Esophagus squamous epithelium (tissue), 5 donors: ENCODE measurements around the gene HPSE2. TPM values are rescaled to one million over a fixed set of nuclear protein-coding genes. Genes with fewer than 3 reads are reported as not detected.

Experiments
- DNase-seq: peaks from one replicate; lab custom pipeline; 2025; lab: John Stamatoyannopoulos, UW
- H3K27ac ChIP-seq, 4 donors: fragments of 200-600 bp; sonication (generic); one replicate each; pipeline ENCODE4 v1.5.1; 2016 to 2019; ENCODE audit warnings: mild to moderate bottlenecking in 1 of 4
- H3K27me3 ChIP-seq, 4 donors: fragments of 200-600 bp; sonication (generic); 1 replicate in 3 of 4; 2 replicates in 1 of 4; pipeline versions ENCODE4 v1.5.1 to v1.6.0; 2017 to 2021; ENCODE audit warnings: antibody characterized with exemption in 1 of 4
- H3K36me3 ChIP-seq, 3 donors: fragments of 200-600 bp; sonication (generic); one replicate each; pipeline ENCODE4 v1.5.1; 2016 to 2019
- H3K4me1 ChIP-seq, 3 donors: fragments of 200-600 bp; sonication (generic); one replicate each; pipeline ENCODE4 v1.5.1; 2017 to 2019
- H3K4me3 ChIP-seq, 4 donors: fragments of 200-600 bp; sonication (generic); 1 replicate in 3 of 4; 2 replicates in 1 of 4; pipeline ENCODE4 v1.5.1; 2016 to 2019; ENCODE audit warnings: mild to moderate bottlenecking in 2 of 4, moderate library complexity in 1 of 4
- H3K9me3 ChIP-seq, 3 donors: fragments of 200-600 bp; sonication (generic); one replicate each; pipeline ENCODE4 v1.5.1; 2016 to 2019
- CTCF ChIP-seq, 6 experiments: fragments of 450-650 bp in 4 of 6; fragments of 200-600 bp in 2 of 6; sonication (generic) in 2 of 6; IDR thresholded peaks; one replicate each; pipeline ENCODE4 v1.5.1; 2016 to 2019; ENCODE audit warnings: antibody characterized with exemption in 6 of 6, mild to moderate bottlenecking in 4 of 6, moderate library complexity in 4 of 6
- POLR2A ChIP-seq, 4 donors: fragments of 450-650 bp; IDR thresholded peaks; one replicate each; pipeline ENCODE4 v1.6.1; 2017; ENCODE audit warnings: antibody characterized with exemption in 4 of 4, mild to moderate bottlenecking in 4 of 4, moderate library complexity in 3 of 4
- WGBS, 2 donors: methylation state at CpG; one replicate each; pipeline ENCODE4 v1.1.5; 2018; 5-methylcytosine and 5-hydroxymethylcytosine counted together
- intact Hi-C: fragments of 100-400 bp; cut with DNase I; formaldehyde crosslinking; loops from one replicate; pipeline ENCODE4 v1.15.0; 2022
- total RNA-seq, 4 donors: library from RNA; depleted of rRNA; stranded (reverse); fragments of >200 nt; gene quantifications; one replicate each; pipeline ENCODE4 v1.1.0, GENCODE V29; 2016
- donor health status: DM: yes; HTN: yes; CAD: no.

HPSE2 gene
- total RNA-seq, 4 donors from 2014 or later: 0.47 to 5.3 (median 2.6) TPM

GRCh38 chr10:98814470-98814869, 421.2 kb downstream of the HPSE2 start:
- TF ChIP-seq CTCF (IDR thresholded peaks at IDR 0.05) (no peak), POLR2A (IDR thresholded peaks at IDR 0.05) (no peak)
- intact Hi-C loops: no loop called here

GRCh38 chr10:98808282-98808892, 427.3 kb downstream of the HPSE2 start:
- no peak for TF ChIP-seq POLR2A (IDR thresholded peaks at IDR 0.05)
- no peak for TF ChIP-seq CTCF (IDR thresholded peaks at IDR 0.05)
- intact Hi-C loops: no loop called here
- no peaks in the 10 kb centered on the region for H3K4me1 ChIP-seq
- H3K4me3 ChIP-seq: no peak overlapping the region
- no peak for DNase-seq
- 56 to 64% methylated on average over 2 of the region's 2 CpGs for WGBS, 2 donors
- no peaks in the 10 kb centered on the region for H3K36me3 ChIP-seq
- no peaks in the 10 kb centered on the region for H3K9me3 ChIP-seq
- H3K27ac ChIP-seq: no peak overlapping the region
- H3K27me3 ChIP-seq: no peaks in the 10 kb centered on the region

More at GRCh38 chr10:98814470-98814869, 421.2 kb downstream of the HPSE2 start:
- H3K27me3 ChIP-seq: no peaks in the 10 kb centered on the region
- H3K4me3 ChIP-seq: no peak overlapping the region
- no peaks in the 10 kb centered on the region for H3K9me3 ChIP-seq
- no peaks in the 10 kb centered on the region for H3K36me3 ChIP-seq
- no peak overlapping the region for H3K27ac ChIP-seq
- 30 to 33% methylated on average over 3 of the region's 3 CpGs for WGBS, 2 donors
- DNase-seq: no peak
- no peaks in the 10 kb centered on the region for H3K4me1 ChIP-seq

GRCh38 chr10:98800263-98800662, 435.4 kb downstream of the HPSE2 start:
- Histone ChIP-seq H3K4me1 (no peaks in the 10 kb centered on the region), H3K27ac (no peak overlapping the region), H3K27me3 (no peaks in the 10 kb centered on the region), H3K9me3 (no peaks in the 10 kb centered on the region), H3K4me3 (no peak overlapping the region), H3K36me3 (no peaks in the 10 kb centered on the region)
- intact Hi-C loops: no loop called here
- TF ChIP-seq CTCF (IDR thresholded peaks at IDR 0.05) (no peak), POLR2A (IDR thresholded peaks at IDR 0.05) (no peak)
- no peak for DNase-seq

- TF ChIP-seq POLR2A (IDR thresholded peaks at IDR 0.05): no peak
- no peak for TF ChIP-seq CTCF (IDR thresholded peaks at IDR 0.05)
Observed at GRCh38 chr10:98795467-98795866, 440.2 kb downstream of the HPSE2 start.

GRCh38 chr10:98790817-98791216, 444.8 kb downstream of the HPSE2 start:
- TF ChIP-seq POLR2A (IDR thresholded peaks at IDR 0.05) (no peak), CTCF (IDR thresholded peaks at IDR 0.05) (peak in 1 of 6 experiments; percentile 20)
- no peaks in the 10 kb centered on the region for H3K9me3 ChIP-seq
- no peak overlapping the region for H3K27ac ChIP-seq
- no peak for DNase-seq
- no peak overlapping the region for H3K4me3 ChIP-seq
- no peaks in the 10 kb centered on the region for H3K36me3 ChIP-seq
- H3K4me1 ChIP-seq: no peaks in the 10 kb centered on the region
- no peaks in the 10 kb centered on the region for H3K27me3 ChIP-seq
- intact Hi-C loops: no loop called here

More at GRCh38 chr10:98795467-98795866, 440.2 kb downstream of the HPSE2 start:
- intact Hi-C loops: no loop called here
- H3K27me3 ChIP-seq: no peaks in the 10 kb centered on the region
- no peaks in the 10 kb centered on the region for H3K9me3 ChIP-seq
- no peaks in the 10 kb centered on the region for H3K4me1 ChIP-seq
- H3K27ac ChIP-seq: no peak overlapping the region
- 90 to 100% methylated on average over 1 to 2 of the region's 2 CpGs for WGBS, 2 donors
- H3K4me3 ChIP-seq: no peak overlapping the region
- DNase-seq: no peak
- no peaks in the 10 kb centered on the region for H3K36me3 ChIP-seq
